MM.1S (cell line): ENCODE results near the gene BCAS3.

Experiments
- DNase-seq: peaks from one replicate; pipeline ENCODE4 v3.0.0-alpha.2; 2015
- H2AFZ ChIP-seq: fragments of 300-600 bp; sonication (generic); 2 replicates; pipeline ENCODE4 v1.6.0; 2016; ENCODE audit warnings: antibody characterized with exemption, low read length
- H3F3A ChIP-seq: fragments of 300-600 bp; sonication (generic); 2 replicates; pipeline ENCODE4 v1.6.1; 2016; ENCODE audit warnings: mild to moderate bottlenecking, antibody characterized with exemption, low read length, moderate library complexity, mixed read lengths; ENCODE audit not compliant: insufficient read depth
- H3K27ac ChIP-seq: fragments of 300-600 bp; sonication (generic); 2 replicates; pipeline ENCODE4 v1.5.1; 2016; ENCODE audit warnings: mild to moderate bottlenecking, low read length
- H3K27me3 ChIP-seq: fragments of 300-600 bp; sonication (generic); replicated peaks from 2 replicates; pipeline ENCODE4 v1.6.0; 2016; ENCODE audit warnings: low read length; ENCODE audit not compliant: insufficient read depth
- H3K36me3 ChIP-seq: fragments of 300-600 bp; sonication (generic); replicated peaks from 2 replicates; pipeline ENCODE4 v1.6.1; 2016; ENCODE audit warnings: mild to moderate bottlenecking, low read length, mixed read lengths; ENCODE audit not compliant: insufficient read depth
- H3K4me1 ChIP-seq: fragments of 300-600 bp; sonication (generic); 2 replicates; pipeline ENCODE4 v1.6.1; 2016; ENCODE audit warnings: low read length, mixed read lengths
- H3K4me2 ChIP-seq: fragments of 300-600 bp; sonication (generic); 2 replicates; pipeline ENCODE4 v1.6.0; 2016; ENCODE audit warnings: low read depth, low read length
- H3K4me3 ChIP-seq: fragments of 300-600 bp; sonication (generic); 2 replicates; pipeline ENCODE4 v1.5.1; 2016; ENCODE audit warnings: low read length, mixed read lengths
- H3K79me2 ChIP-seq: fragments of 300-600 bp; sonication (generic); 2 replicates; pipeline ENCODE4 v1.6.1; 2016; ENCODE audit warnings: mixed run types, low read length, mixed read lengths
- H3K9ac ChIP-seq: fragments of 300-600 bp; sonication (generic); 2 replicates; pipeline ENCODE4 v1.6.1; 2016; ENCODE audit warnings: low read length, mixed read lengths
- H3K9me2 ChIP-seq: fragments of 300-600 bp; sonication (generic); replicated peaks from 2 replicates; pipeline ENCODE4 v1.6.1; 2016; ENCODE audit warnings: mild to moderate bottlenecking, low read length, mixed read lengths; ENCODE audit not compliant: insufficient read depth
- H3K9me3 ChIP-seq: fragments of 300-600 bp; sonication (generic); replicated peaks from 2 replicates; pipeline ENCODE4 v1.6.1; 2016; ENCODE audit warnings: mild to moderate bottlenecking, low read length, mixed read lengths; ENCODE audit not compliant: insufficient read depth
- H4K20me1 ChIP-seq: fragments of 300-600 bp; sonication (generic); 2 replicates; pipeline ENCODE4 v1.6.1; 2016; ENCODE audit warnings: mild to moderate bottlenecking, low read length, moderate library complexity, mixed read lengths; ENCODE audit not compliant: insufficient read depth
- CTCF ChIP-seq: fragments of 300-600 bp; sonication (generic); IDR thresholded peaks from 2 replicates; pipeline ENCODE4 v1.5.1; 2016; ENCODE audit warnings: antibody characterized with exemption, low read length, mixed read lengths
- EZH2 ChIP-seq: fragments of 300-600 bp; sonication (generic); optimal IDR thresholded peaks from 2 replicates; pipeline ENCODE3; 2017; ENCODE audit warnings: low read depth, mild to moderate bottlenecking, antibody characterized with exemption, low read length, mixed read lengths
- EZH2phosphoT487 ChIP-seq: fragments of 300-600 bp; sonication (generic); IDR thresholded peaks from 2 replicates; pipeline ENCODE4 v1.6.1; 2018; ENCODE audit warnings: antibody characterized with exemption, low read length

Gene BCAS3

GRCh38 chr17:60823515-60823914, 145.9 kb downstream of the BCAS3 start:
- H3K4me2 ChIP-seq = no peak overlapping the region
- no peak overlapping the region for H3K9ac ChIP-seq
- no peak for DNase-seq
- H3K27ac ChIP-seq = no peak overlapping the region
- H3K27me3 ChIP-seq = no peaks in the 10 kb centered on the region
- H3F3A ChIP-seq = no peaks in the 10 kb centered on the region
- TF ChIP-seq CTCF (no peak), EZH2 (no peak), EZH2phosphoT487 (no peak)
- no peaks in the 10 kb centered on the region for H3K36me3 ChIP-seq
- H3K9me3 ChIP-seq = no peaks in the 10 kb centered on the region
- no peaks in the 10 kb centered on the region for H3K9me2 ChIP-seq
- H3K79me2 ChIP-seq = no peaks in the 10 kb centered on the region
- H2AFZ ChIP-seq = no peak overlapping the region
- no peaks in the 10 kb centered on the region for H4K20me1 ChIP-seq
- H3K4me1 ChIP-seq = no peaks in the 10 kb centered on the region
- H3K4me3 ChIP-seq = no peak overlapping the region

- H3K79me2 ChIP-seq = no peaks in the 10 kb centered on the region
- no peaks in the 10 kb centered on the region for H3F3A ChIP-seq
- H3K4me1 ChIP-seq = no peaks in the 10 kb centered on the region
- H3K4me2 ChIP-seq = no peak overlapping the region
- H4K20me1 ChIP-seq = no peaks in the 10 kb centered on the region
- no peak overlapping the region for H3K4me3 ChIP-seq
- no peaks in the 10 kb centered on the region for H3K36me3 ChIP-seq
- no peak overlapping the region for H3K9ac ChIP-seq
- no peak overlapping the region for H2AFZ ChIP-seq
- no peaks in the 10 kb centered on the region for H3K27me3 ChIP-seq
- no peak for DNase-seq
- no peaks in the 10 kb centered on the region for H3K9me3 ChIP-seq
- TF ChIP-seq EZH2phosphoT487 (no peak), CTCF (no peak), EZH2 (no peak)
- H3K9me2 ChIP-seq = no peaks in the 10 kb centered on the region
- no peak overlapping the region for H3K27ac ChIP-seq
Measured at GRCh38 chr17:60825351-60825750, 147.7 kb downstream of the BCAS3 start.

GRCh38 chr17:60827943-60828342, 150.3 kb downstream of the BCAS3 start:
- no peaks in the 10 kb centered on the region for H3K9me2 ChIP-seq
- no peak overlapping the region for H2AFZ ChIP-seq
- no peaks in the 10 kb centered on the region for H3K27me3 ChIP-seq
- TF ChIP-seq EZH2phosphoT487 (no peak), EZH2 (no peak), CTCF (no peak)
- H4K20me1 ChIP-seq = no peaks in the 10 kb centered on the region
- H3K4me3 ChIP-seq = no peak overlapping the region
- H3F3A ChIP-seq = no peaks in the 10 kb centered on the region
- H3K27ac ChIP-seq = no peak overlapping the region
- H3K4me1 ChIP-seq = no peaks in the 10 kb centered on the region
- no peaks in the 10 kb centered on the region for H3K79me2 ChIP-seq
- no peak overlapping the region for H3K9ac ChIP-seq
- no peak for DNase-seq
- no peaks in the 10 kb centered on the region for H3K36me3 ChIP-seq
- no peaks in the 10 kb centered on the region for H3K9me3 ChIP-seq
- H3K4me2 ChIP-seq = no peak overlapping the region
